Measurements from ENCODE around the gene ZNF341. TPM values are rescaled to one million over a fixed set of nuclear protein-coding genes. Genes with fewer than 3 reads are reported as not detected.

ZNF341 gene
- total RNA-seq, 1 donor from 2014 or later = 1.8 TPM

DNA sequence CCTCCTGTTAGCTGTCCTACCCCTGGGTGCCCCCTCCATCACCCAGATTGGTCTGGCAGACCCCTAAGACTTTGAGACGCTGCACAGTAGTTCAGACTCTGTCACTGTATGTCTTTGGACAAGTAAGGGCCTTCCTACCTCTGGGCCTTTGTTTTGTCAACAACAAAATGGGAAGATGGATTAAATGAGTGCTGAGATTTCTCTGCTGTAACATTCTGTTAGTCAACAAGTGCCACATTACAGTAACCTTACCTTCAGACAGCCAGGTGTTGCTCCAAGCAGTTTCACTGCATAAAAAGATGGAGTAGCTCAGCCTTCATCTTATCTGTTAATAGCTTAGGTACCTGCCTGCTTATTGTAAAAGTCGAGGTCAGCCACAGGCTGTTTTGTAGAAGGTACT is 95.3 kb downstream of the ZNF341 start:
- Histone ChIP-seq H3K4me1 (peaks cover 100% of the 10 kb centered on the region), H3K27me3 (ENCODE audit: low read depth) (no peaks in the 10 kb centered on the region), H3K36me3 (no peaks in the 10 kb centered on the region), H3K27ac (replicated peaks) (peak overlapping the region; percentile 46), H3K4me3 (no peak overlapping the region), H3K9me3 (replicated peaks) (no peaks in the 10 kb centered on the region)
- DNase-seq = no peak
- intact Hi-C loops (cut with micrococcal nuclease) = no loop called here
- TF ChIP-seq, protein P1, sequence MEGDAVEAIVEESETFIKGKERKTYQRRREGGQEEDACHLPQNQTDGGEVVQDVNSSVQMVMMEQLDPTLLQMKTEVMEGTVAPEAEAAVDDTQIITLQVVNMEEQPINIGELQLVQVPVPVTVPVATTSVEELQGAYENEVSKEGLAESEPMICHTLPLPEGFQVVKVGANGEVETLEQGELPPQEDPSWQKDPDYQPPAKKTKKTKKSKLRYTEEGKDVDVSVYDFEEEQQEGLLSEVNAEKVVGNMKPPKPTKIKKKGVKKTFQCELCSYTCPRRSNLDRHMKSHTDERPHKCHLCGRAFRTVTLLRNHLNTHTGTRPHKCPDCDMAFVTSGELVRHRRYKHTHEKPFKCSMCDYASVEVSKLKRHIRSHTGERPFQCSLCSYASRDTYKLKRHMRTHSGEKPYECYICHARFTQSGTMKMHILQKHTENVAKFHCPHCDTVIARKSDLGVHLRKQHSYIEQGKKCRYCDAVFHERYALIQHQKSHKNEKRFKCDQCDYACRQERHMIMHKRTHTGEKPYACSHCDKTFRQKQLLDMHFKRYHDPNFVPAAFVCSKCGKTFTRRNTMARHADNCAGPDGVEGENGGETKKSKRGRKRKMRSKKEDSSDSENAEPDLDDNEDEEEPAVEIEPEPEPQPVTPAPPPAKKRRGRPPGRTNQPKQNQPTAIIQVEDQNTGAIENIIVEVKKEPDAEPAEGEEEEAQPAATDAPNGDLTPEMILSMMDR (IDR thresholded peaks at IDR 0.05; ENCODE audit: borderline replicate concordance) = no peak

DNA sequence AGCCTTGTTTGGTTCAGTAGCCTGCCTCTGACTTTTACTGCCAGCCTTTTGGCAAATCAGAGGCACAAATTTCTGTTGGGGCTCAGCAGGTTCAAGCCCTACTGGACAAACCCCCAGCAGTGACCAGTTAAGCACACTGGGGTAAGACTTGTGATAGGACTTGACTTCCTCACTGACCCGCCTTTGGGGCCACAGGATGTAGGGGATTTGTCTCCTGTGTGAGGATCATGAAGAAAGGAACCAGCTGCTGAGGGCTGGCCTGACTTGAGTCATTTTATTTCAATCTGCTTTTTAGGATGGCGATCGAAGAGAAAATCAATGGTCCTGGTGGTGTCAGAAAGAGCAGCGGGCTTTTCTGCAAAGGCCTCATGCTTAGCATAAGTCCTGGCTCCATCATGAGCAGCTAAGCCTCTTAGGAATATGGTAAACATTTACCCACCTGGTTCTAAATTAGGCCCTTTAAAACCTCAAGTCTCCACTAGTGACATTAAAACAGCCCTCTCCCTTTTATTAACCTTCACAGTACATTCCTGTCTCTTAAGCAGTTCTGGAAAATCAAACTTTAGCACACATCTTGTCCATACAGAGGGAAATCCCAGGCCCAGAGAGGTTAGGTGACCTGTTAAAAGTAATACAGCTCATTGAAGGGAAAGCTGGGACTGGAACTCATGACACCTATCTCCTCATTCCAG is 96.0 kb downstream of the ZNF341 start:
- peak overlapping the region; percentile 46 for H3K27ac ChIP-seq (replicated peaks)
- no peak overlapping the region for H3K4me3 ChIP-seq
- no peaks in the 10 kb centered on the region for H3K36me3 ChIP-seq
- no peak for DNase-seq
- intact Hi-C loops (cut with micrococcal nuclease) = no loop called here
- peaks cover 100% of the 10 kb centered on the region for H3K4me1 ChIP-seq
- no peaks in the 10 kb centered on the region for H3K27me3 ChIP-seq (ENCODE audit: low read depth)
- TF ChIP-seq, protein P1 (IDR thresholded peaks at IDR 0.05; ENCODE audit: borderline replicate concordance) = no peak
- no peaks in the 10 kb centered on the region for H3K9me3 ChIP-seq (replicated peaks)

DNA sequence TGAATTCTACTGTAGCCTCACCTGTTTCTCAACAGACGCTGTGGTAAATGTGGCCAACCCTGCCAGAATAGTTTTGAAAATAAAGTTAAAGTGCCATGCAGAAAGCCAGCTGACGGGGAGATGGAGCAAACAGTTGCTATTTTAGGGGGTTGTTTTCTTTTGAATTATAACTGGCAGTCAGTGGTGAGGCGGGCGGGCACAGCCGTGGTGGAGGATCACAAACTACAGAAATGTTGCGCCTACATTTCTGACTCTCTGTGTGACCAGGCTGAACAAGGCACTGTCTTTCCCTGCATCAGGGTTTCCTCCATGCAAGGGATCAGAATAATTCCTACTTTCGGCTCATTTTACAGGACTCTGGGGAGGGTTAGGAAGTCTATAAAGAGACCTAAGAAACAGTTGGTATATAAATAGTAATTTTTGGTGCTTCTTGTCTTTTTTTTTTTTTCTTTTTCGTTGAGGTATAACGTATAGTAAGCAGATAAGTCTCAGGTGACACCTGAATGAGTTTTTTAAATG is 96.6 kb downstream of the ZNF341 start:
- H3K27me3 ChIP-seq (ENCODE audit: low read depth) = no peaks in the 10 kb centered on the region
- H3K4me1 ChIP-seq = peaks cover 100% of the 10 kb centered on the region
- H3K36me3 ChIP-seq = no peaks in the 10 kb centered on the region
- DNase-seq = no peak
- H3K4me3 ChIP-seq = no peak overlapping the region
- peak overlapping the region; percentile 46 for H3K27ac ChIP-seq (replicated peaks)
- H3K9me3 ChIP-seq (replicated peaks) = no peaks in the 10 kb centered on the region
- intact Hi-C loops (cut with micrococcal nuclease) = no loop called here
- TF ChIP-seq, protein P1 (IDR thresholded peaks at IDR 0.05; ENCODE audit: borderline replicate concordance) = no peak

DNA sequence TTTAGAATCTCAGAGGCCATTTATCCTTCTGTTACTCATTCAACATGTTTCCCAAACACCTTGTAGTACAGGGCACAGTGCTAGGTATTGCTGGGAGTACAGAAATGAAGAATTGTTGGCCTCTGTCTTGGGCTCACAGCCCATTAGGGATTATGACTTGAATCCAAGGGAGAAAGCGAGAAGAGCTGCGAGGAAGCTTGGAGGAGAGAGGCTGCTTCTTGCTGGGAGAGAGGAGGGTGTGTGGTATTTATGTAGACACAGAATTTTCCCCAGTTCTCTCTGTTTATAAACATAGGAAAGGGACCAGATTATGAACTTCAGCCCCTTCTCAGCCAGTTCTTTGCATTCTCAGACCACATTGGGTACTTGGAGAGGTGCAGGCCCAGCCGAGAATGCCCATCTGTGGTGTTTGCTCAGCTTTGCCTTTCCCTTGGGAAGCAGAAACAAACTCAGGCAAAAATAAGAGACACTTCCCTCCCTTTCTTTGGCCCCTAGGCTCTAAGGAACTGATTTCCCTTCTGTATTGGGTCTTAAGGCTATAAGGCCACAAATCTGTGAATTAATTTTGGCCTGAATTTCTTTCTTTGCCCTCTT is 97.3 kb downstream of the ZNF341 start:
- H3K27ac ChIP-seq (replicated peaks) = peak overlapping the region; percentile 46
- intact Hi-C loops (cut with micrococcal nuclease) = no loop called here
- H3K4me1 ChIP-seq = peaks cover 100% of the 10 kb centered on the region
- no peaks in the 10 kb centered on the region for H3K27me3 ChIP-seq (ENCODE audit: low read depth)
- H3K9me3 ChIP-seq (replicated peaks) = no peaks in the 10 kb centered on the region
- H3K36me3 ChIP-seq = no peaks in the 10 kb centered on the region
- DNase-seq = no peak
- H3K4me3 ChIP-seq = no peak overlapping the region
- TF ChIP-seq, protein P1 (IDR thresholded peaks at IDR 0.05; ENCODE audit: borderline replicate concordance) = no peak

DNA sequence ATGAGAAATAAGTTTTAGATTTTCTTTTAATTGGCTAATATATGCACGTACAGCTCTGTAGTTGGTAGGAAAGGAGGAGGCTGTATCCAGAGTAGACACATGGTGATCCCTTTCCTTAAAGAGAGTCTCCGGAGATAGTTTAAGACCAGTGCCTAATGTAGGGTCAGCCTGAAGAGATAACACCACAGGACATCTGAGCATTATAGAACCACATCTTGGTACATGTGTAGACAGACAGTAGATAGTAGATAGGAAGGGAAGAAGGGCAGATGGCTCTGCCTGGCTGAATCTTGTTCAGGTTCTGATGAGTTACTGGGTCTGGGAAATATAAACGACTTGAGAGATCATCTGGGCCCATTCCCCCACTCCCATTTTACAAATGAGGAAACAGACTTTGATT is 97.8 kb downstream of the ZNF341 start:
- Histone ChIP-seq H3K27ac (replicated peaks) (peak overlapping the region; percentile 46), H3K4me1 (peaks cover 100% of the 10 kb centered on the region), H3K27me3 (ENCODE audit: low read depth) (no peaks in the 10 kb centered on the region), H3K36me3 (no peaks in the 10 kb centered on the region), H3K4me3 (no peak overlapping the region), H3K9me3 (replicated peaks) (no peaks in the 10 kb centered on the region)
- intact Hi-C loops (cut with micrococcal nuclease) = no loop called here
- DNase-seq = no peak
- TF ChIP-seq, protein P1 (IDR thresholded peaks at IDR 0.05; ENCODE audit: borderline replicate concordance) = no peak
